ENCODE measurements around the gene GZMA.

GZMA gene

DNA sequence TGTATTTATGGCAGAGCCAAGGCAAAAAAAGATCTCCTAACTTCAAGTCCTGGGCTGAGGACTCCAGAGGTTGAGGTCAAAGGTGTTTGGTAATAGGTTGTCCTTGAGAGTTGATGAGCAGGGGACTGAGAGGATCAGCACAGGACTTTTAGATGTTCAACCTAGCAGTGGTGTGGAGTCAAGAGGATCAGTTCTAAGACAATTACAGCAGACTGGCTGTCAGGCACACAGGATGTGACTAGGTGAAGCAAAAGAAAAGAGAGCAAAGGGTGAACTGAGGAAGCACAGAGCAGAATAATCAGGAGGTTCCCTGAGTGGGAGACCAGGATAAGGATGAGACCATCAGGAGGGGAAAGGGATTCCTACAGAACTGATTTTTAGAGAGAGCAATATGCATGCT is 10.9 kb downstream of the GZMA start:
- DNase-seq = no peak

DNA sequence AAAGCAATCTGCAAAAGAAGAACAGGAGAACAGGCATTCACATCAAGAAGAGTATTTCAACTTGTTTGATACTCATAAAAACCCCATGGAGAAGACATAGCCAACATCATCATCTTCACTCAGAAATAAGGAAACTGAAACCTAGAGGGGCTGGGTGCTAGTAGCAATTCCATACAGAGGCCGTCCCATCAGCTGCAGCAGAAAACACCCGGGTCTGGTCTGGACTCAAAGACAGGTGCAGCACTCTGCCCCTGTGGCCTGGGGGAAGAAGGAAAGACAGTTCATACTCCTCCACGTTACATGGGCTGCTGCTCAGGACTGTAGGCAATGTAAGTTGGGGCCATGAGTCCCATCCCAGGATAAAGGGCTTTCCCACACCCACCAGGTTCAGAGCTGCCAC is 11.6 kb downstream of the GZMA start:
- DNase-seq = no peak

DNA sequence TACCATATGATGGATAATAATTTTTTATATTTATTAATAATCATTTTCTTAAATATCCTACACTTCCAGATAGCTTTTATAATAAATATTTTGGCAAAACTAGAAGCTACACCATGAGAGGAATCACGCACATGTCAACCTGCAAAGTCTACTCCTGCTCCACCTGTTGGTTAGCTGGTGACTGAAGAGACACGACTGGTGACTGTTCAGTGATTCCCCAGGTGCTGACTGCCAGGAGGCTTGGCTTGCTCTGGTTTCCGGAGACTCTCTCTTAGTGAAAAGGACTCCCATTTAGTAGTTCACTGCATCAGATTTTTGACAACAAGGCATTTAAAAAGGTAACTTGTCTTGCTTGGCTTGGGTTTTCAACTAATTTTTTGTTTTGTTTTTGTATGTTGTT is 20.9 kb downstream of the GZMA start:
- no peak for DNase-seq

DNA sequence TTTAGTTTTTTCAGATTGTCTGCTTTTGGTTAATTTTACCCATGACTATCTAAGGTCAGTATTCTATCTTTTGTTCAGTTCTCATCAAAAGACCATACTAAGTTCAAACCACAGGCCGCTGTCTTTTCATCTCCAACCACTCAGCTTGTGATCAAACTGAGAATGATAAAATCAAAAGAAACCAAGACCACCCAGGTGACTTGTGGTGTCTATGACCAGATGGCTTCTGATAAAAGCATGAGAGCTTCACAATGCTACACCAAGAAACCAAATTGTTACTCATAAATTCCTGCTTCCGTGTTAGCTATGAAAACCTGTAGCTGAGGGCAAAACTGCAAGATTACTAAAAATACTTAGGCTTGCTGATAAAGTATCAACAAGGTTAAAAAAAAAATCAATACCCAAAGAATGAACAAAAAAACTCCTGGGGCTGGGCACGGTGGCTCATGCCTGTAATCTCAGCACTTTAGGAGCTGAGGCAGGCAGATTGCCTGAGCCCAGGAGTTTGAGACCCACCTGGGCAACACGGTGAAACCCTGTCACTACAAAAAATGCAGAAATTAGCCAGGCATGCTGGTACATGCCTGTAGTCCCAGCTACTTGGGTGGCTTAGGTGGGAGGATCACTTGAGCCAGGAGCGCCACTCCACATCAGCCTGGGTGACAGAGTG is 31.7 kb downstream of the GZMA start:
- peak; percentile 45 for DNase-seq

DNA sequence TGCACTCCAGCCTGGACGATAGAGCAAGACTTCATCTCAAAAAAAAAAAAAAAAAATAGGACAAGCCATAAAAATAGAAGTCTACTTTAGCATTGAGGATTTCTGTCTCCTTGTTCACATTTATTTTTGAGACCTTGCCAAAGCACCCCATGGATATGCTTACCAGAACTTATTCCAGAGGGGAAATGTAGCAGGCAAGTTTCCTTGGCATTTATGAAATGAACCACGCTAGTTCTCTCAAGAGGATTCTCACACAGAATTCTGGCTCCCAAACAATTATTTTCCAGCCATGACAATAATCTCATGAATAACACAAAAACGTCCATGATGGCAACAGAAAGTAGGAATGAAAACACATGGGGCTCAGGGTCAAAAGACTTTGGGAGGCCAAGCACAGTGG is 34.1 kb downstream of the GZMA start:
- DNase-seq = no peak

DNA sequence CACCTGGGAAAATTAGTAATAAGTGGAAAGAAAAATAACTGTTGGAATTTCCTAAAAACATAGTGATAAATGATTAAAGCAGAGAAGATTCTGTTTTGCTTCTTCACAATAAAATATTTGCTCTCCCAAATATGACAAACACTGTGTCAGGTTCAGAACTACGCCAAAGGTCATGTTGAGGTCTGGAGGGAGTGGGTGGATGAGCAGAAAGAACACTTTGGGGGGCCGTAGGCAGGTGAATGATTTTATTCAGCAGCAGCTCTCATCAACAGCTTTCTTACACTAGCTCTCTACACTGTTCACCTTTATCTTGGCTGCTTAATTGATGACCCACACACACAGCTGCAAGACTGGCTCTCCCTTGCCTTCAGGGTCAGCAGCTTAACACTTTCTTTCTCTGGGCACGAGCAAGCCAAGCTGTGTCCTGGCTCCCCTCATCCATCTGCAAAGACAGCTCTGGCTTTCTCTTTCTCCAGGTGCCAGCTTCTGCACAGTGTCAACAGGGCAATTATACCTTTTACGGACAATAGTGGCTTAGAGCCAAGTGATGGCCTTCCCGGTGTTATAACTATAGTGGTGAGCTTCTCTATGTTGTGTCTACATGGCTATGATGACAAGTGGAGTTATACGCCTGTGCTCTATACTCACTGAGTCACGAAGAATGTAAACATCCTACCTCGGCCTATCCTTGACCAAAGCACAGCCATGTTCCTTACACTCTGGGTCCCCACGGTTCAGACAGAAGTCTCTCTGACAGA is 38.6 kb downstream of the GZMA start:
- no peak for DNase-seq

DNA sequence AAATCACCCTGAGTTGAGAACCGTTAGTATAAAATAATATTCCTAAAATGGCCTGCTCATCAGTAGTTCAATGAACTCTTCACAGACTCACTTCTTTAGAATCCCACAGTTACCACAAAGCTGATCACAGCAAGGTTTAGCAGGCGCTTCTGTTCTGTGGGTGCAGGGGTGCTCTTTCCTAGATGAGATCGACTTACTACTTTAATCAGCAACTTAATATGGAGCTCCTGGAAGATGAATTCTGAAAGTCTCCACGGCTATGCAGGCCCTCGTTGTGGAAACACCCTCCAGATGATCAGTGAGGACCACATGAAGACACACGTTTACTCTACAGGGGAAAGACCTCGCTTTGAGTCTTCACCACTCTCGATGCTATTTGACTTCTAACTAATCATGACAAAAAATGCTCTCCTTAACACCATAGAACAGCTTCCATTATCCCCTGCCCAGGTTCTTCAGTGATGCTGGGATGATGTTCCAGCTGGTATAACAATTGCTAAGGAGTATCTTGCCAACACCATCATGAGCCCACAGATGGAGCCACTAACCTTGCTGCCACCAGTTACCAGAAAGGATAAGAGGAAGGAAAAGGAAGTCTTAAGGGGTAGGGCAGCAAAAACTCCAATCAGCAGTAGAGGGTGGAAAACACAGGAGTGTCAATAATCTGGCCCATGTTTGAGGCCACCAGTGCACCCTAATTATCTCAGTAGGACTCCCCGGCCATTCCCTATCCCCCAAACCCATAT is 39.7 kb downstream of the GZMA start:
- peak; percentile 52 for DNase-seq

DNA sequence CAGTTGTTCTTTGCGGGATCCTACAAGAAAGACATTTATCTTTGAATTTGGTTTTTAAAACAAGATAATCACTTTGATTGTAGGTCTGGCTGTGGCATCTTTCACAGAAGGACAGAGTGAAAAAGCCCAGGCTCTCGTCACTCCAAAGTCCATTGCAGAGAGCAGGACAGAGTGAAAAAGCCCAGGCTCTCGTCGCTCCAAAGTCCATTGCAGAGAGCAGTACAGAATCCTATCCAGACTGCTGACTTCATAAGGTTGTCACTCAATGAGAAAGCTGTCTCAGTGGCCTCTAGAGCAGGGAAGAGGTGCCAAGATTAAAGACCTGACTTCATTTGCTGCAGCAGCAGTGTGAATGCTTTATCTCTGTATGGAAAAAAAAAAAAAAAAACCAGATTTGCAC is 41.2 kb downstream of the GZMA start:
- no peak for DNase-seq

DNA sequence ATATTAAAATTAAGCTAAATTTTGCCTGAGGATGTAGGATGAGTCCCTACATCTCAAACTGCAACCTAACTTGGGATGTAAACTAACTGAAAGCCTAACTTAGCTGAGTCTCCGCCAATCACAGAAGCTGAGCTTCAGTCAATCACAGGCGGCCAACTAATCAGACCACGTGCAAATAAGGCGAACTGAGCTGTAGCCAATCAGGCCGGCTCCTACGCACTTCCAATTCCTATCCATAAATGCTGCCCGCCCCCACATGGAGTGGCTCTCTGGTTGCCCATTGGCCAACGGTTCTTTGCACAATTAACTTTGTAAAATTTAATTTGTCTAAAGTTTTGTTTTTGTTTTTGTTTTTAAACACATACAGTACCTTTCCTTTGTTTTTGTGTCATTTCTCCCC is 43.6 kb downstream of the GZMA start:
- DNase-seq = no peak

DNA sequence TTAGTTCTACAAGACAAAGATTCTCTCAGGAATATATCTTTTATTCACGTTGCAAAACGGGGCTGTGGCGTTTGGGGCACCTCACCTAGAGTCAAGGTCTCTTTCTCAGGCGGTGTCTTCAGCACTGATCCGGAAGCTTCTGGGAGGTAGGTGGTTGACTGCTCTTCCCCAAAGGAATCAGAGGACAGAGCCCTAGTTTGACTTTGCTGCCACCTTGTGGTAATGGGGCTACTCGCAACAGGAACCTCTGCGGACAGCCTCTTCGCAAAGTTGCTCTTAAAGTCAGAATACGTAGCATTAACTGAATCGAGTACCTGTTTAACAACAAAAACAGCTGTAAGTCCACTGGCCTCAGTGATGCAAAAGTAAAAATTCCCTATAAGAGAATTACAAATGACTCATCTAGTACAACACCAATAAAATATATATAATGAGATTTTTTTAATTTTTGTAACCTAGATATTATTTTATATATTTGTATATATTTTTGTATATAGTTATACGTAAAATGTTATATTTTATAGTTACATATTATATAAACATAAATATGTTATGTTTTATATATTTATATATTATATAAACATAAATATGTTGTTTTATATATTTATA is 44.2 kb downstream of the GZMA start:
- DNase-seq = peak; percentile 87

DNA sequence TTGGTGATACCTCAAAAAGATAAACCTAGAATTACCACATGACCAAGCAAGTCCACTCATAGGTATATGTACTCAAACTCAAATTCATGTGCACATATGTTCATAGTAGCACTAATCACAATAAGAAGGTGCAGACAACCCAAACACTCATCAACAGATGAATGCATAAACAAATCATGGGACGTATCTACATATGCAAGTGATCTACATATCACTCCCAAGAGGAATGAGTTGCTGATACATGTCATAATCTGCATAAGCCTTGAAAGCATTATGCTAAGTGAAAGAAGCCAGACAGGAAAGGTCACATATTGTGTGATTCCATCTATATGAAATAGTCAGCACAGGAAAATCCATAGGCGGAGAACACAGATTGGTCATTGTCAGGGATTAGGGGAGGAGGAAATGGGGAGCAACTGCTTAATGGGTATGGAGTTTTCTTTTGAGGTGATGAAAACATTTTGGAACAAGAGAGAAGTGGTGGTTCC is 46.9 kb downstream of the GZMA start:
- DNase-seq = no peak

DNA sequence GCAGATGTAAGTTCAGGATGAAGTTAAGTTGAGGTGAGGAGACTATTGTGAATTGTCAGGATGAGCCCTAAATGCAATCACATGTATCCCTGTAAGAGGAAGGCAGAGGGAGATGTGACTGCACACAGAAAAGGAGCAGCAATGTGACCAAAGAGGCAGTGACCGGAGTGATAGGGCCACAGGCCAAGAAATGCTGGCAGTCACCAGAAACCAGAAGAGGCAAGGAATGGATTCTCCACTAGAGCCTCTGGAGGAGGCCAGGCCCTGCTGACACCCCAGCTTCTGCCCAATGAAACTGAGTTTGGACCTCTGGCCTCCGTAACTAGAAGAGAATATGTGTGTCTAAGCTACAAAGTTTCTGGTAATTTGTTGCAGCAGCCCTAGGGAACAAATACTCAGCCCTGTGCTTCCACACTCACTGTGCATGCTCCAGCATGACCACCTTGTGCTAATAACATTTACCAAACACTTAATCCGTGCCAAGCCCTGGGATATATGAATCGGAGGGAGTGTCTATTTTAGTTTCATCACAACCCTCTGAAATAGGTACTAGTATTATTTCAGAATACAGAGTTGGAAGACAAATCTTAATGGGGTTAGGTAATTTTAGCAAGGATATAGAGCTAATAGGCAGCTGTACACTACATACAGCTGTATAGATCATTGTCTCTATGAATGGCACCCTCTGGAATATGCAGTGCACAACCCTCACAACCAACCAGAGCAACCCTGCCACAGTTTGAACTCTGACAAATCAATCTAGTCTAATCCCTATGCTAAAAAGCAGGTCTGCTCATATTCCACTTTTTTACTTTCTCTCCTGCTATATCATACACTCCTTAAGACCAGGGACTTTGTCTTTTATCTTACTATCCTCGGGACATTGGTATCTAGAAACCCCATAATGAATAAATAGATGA is 49.7 kb downstream of the GZMA start:
- no peak for DNase-seq

DNA sequence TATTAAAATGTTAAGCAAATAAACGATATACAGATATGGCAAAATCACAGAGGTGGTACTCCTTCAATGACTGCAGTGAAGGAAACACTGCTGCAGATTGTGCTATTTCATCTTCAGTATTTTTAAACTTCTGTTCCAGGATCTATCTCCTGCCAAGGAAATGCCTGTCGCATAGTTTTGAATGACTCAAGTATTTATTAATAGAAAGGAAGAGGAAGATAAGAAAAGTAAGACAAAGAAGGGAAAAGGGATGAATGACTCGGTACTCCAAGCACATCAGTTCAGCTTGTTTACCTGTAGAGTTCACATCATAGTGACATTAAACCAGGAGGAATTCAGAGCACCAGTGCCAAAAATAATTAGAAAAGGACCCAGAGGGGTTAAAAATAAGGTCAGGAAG is 52.4 kb downstream of the GZMA start:
- no peak for DNase-seq

All from stimulated activated CD8-positive, alpha-beta memory T cell treated with anti-CD3 and anti-CD28 coated beads, Interleukin-4, amount 100 ng/mL, for 48 hours (primary cell).